Measurements from ENCODE around the gene SSC5D. TPM values are rescaled to one million over a fixed set of nuclear protein-coding genes. Genes with fewer than 3 reads are reported as not detected.

The SSC5D gene
- total and polyA plus RNA-seq, 9 of the 15 experiments (the other 6 are each of a cell fraction or from before 2014, with no cell fraction given), result 0.04 to 0.71 (median 0.14) TPM; not detected in 2

DNA sequence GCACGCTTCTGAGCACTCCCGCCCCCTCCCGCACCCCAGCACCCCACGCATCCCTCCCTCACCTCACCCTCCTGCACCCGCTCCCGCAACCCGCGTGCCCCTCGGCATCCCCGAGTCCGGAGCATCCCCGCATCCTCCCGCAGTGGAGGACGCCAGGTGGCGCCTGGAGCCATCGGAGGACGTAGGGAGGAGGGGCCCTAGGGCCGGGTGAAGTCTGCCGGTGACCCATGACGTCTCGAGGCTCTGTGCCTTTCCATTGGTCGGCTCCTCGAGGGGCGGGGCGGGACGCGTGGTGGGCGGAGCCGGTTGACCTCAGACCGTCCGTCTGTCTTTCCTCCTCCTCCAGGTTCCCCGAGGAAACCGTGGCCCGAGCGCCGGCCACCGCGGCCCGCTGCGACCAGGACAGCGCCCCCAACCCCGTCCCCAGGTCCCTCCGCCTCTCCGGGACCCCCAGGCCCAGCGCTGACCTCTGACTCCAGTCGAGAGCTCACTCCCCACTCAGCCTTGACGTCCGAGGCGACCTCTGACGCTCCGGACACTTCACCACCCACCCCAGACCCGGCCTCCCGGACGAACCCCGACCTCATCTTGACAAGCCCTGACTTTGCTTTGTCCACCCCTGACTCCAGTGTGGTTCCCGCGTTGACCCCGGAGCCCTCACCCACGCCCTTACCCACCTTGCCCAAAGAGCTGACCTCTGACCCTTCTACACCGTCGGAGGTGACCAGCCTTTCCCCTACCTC is 28.8 kb downstream of the SSC5D start (continued):
- TF ChIP-seq, protein P1, sequence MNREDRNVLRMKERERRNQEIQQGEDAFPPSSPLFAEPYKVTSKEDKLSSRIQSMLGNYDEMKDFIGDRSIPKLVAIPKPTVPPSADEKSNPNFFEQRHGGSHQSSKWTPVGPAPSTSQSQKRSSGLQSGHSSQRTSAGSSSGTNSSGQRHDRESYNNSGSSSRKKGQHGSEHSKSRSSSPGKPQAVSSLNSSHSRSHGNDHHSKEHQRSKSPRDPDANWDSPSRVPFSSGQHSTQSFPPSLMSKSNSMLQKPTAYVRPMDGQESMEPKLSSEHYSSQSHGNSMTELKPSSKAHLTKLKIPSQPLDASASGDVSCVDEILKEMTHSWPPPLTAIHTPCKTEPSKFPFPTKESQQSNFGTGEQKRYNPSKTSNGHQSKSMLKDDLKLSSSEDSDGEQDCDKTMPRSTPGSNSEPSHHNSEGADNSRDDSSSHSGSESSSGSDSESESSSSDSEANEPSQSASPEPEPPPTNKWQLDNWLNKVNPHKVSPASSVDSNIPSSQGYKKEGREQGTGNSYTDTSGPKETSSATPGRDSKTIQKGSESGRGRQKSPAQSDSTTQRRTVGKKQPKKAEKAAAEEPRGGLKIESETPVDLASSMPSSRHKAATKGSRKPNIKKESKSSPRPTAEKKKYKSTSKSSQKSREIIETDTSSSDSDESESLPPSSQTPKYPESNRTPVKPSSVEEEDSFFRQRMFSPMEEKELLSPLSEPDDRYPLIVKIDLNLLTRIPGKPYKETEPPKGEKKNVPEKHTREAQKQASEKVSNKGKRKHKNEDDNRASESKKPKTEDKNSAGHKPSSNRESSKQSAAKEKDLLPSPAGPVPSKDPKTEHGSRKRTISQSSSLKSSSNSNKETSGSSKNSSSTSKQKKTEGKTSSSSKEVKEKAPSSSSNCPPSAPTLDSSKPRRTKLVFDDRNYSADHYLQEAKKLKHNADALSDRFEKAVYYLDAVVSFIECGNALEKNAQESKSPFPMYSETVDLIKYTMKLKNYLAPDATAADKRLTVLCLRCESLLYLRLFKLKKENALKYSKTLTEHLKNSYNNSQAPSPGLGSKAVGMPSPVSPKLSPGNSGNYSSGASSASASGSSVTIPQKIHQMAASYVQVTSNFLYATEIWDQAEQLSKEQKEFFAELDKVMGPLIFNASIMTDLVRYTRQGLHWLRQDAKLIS (CRISPR knock-in tag; IDR thresholded peaks at IDR 0.05), result no peak
- TF ChIP-seq OTX1 (CRISPR knock-in tag; IDR thresholded peaks at IDR 0.05), result no peak
- TF ChIP-seq RB1 (IDR thresholded peaks at IDR 0.05; ENCODE audit: low read depth), result peak; percentile 68; the same call in 1 of the 2 replicates
- TF ChIP-seq PHF8 (IDR thresholded peaks at IDR 0.05; ENCODE audit: borderline replicate concordance, low read length), result peak; percentile 46; the same call in 1 of the 2 replicates
- peak; percentile 78 for TF ChIP-seq LCOR (CRISPR knock-in tag; IDR thresholded peaks at IDR 0.05)
- no peak for TF ChIP-seq KAT8 (IDR thresholded peaks at IDR 0.05; ENCODE audit: low read depth)
- TF ChIP-seq HDAC1 (IDR thresholded peaks at IDR 0.05), result peak in 1 of 2 experiments; percentile 25; a peak in 1 of 4 replicates
- TF ChIP-seq ADNP (tag; IDR thresholded peaks at IDR 0.05), result no peak
- peak in 1 of 3 experiments; percentile 50 for TF ChIP-seq YY1 (IDR thresholded peaks at IDR 0.05; ENCODE audit: borderline replicate concordance in 1 of 3, control insufficient read depth in 1 of 3, extremely low read depth in 1 of 3, insufficient read depth in 3 of 3, insufficient read length in 1 of 3, insufficient replicate concordance in 2 of 3, low read depth in 1 of 3, low read length in 2 of 3)
- TF ChIP-seq, protein P2, sequence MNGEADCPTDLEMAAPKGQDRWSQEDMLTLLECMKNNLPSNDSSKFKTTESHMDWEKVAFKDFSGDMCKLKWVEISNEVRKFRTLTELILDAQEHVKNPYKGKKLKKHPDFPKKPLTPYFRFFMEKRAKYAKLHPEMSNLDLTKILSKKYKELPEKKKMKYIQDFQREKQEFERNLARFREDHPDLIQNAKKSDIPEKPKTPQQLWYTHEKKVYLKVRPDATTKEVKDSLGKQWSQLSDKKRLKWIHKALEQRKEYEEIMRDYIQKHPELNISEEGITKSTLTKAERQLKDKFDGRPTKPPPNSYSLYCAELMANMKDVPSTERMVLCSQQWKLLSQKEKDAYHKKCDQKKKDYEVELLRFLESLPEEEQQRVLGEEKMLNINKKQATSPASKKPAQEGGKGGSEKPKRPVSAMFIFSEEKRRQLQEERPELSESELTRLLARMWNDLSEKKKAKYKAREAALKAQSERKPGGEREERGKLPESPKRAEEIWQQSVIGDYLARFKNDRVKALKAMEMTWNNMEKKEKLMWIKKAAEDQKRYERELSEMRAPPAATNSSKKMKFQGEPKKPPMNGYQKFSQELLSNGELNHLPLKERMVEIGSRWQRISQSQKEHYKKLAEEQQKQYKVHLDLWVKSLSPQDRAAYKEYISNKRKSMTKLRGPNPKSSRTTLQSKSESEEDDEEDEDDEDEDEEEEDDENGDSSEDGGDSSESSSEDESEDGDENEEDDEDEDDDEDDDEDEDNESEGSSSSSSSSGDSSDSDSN (IDR thresholded peaks at IDR 0.05; ENCODE audit: borderline replicate concordance in 1 of 2, low read depth in 2 of 2, low read length in 2 of 2), result 0 out of 4 replicates have a peak, but pooled peaks of 1 of the 2 experiments have one; percentile 13
- peak; percentile 68 for TF ChIP-seq RBFOX2 (IDR thresholded peaks at IDR 0.05; ENCODE audit: low read depth, low read length)
- peak; percentile 39; the same call in 1 of the 2 replicates for TF ChIP-seq SUPT5H (IDR thresholded peaks at IDR 0.05)
- TF ChIP-seq CTBP1 (IDR thresholded peaks at IDR 0.05; ENCODE audit: borderline replicate concordance), result peak; percentile 89
- TF ChIP-seq TEAD1 (CRISPR knock-in tag; IDR thresholded peaks at IDR 0.05), result 0 out of 4 replicates have a peak, but pooled peaks of 1 of the 2 experiments have one; percentile 23
- TF ChIP-seq BRF1 (IDR thresholded peaks at IDR 0.05; ENCODE audit: borderline replicate concordance, extremely low read depth, insufficient read length), result no peak
- peak; percentile 77 for TF ChIP-seq POLR2G (IDR thresholded peaks at IDR 0.05; ENCODE audit: low read depth, low read length)
- TF ChIP-seq, protein P3, sequence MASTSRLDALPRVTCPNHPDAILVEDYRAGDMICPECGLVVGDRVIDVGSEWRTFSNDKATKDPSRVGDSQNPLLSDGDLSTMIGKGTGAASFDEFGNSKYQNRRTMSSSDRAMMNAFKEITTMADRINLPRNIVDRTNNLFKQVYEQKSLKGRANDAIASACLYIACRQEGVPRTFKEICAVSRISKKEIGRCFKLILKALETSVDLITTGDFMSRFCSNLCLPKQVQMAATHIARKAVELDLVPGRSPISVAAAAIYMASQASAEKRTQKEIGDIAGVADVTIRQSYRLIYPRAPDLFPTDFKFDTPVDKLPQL (IDR thresholded peaks at IDR 0.05; ENCODE audit: extremely low read depth, insufficient read length), result no peak
- TF ChIP-seq MCM2 (IDR thresholded peaks at IDR 0.05; ENCODE audit: low read depth), result no peak
- no peak for TF ChIP-seq CREBBP (IDR thresholded peaks at IDR 0.05; ENCODE audit: low read depth, low read length)
